Neutrophil (primary cell): ENCODE measurements around the gene SOCS7.

Source experiments
- H3K27ac ChIP-seq: fragments of 200-600 bp; sonication (generic); 2 replicates; pipeline ENCODE4 v1.5.1; 2016; ENCODE audit warnings: mild to moderate bottlenecking, moderate library complexity
- H3K27me3 ChIP-seq: fragments of 200-600 bp; sonication (generic); 2 replicates; pipeline ENCODE4 v1.6.0; 2016; ENCODE audit warnings: mild to moderate bottlenecking
- H3K36me3 ChIP-seq: fragments of 200-600 bp; sonication (generic); 2 replicates; pipeline ENCODE4 v1.5.1; 2017
- H3K4me1 ChIP-seq, 2 experiments: fragments of 200-600 bp in 1 of 2; sonication (generic) in 1 of 2; 1 replicate in 1 of 2; 2 replicates in 1 of 2; pipeline versions ENCODE4 v1.5.1 to v1.6.1; 2013 to 2016; ENCODE audit warnings: low read depth in 1 of 2, low read length in 1 of 2, mild to moderate bottlenecking in 1 of 2, moderate library complexity in 1 of 2; ENCODE audit not compliant: control insufficient read depth in 1 of 2, insufficient read depth in 1 of 2
- H3K4me3 ChIP-seq, 2 experiments: fragments of 200-600 bp in 1 of 2; sonication (generic) in 1 of 2; 1 replicate in 1 of 2; 2 replicates in 1 of 2; pipeline ENCODE4 v1.5.1; 2013 to 2016; ENCODE audit warnings: low read depth in 1 of 2, low read length in 1 of 2, mild to moderate bottlenecking in 1 of 2, moderate library complexity in 1 of 2
- H3K9me3 ChIP-seq: fragments of 200-600 bp; sonication (generic); 2 replicates; pipeline ENCODE4 v1.5.1; 2016
- CTCF ChIP-seq: fragments of 200-600 bp; sonication (generic); IDR thresholded peaks from 2 replicates; pipeline ENCODE4 v1.5.1; 2016; ENCODE audit warnings: antibody characterized with exemption

SOCS7 gene

DNA sequence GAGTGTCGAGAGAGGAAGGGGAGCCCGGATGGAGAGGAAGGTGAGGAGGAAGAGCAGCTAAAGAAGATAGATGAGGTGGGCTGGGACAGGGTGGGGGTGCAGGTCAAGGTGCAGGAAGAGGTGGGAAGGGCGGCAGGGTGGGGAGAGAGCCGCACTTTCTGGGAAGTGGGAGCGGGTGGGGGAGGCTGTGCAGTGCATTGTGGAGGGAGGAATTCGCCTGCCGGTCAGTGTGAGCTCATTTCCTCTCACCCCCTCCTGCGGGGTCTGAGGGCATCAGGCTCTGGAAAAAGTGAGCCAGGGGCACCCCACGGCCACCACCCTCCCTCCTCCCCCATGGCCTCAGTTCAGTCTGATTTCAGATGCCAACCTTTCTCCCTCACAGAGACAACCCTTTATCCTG is 74.1 kb downstream of the SOCS7 start:
- Histone ChIP-seq H3K4me1 (peaks cover 17 to 23% of the 10 kb centered on the region in 2 experiments), H3K27ac (no peak overlapping the region), H3K4me3 (no peak overlapping the region), H3K27me3 (peaks cover 85% of the 10 kb centered on the region), H3K9me3 (no peaks in the 10 kb centered on the region), H3K36me3 (no peaks in the 10 kb centered on the region)
- no peak for TF ChIP-seq CTCF

GRCh38 chr17:38426441-38426840 is 74.8 kb downstream of the SOCS7 start:
- Histone ChIP-seq H3K36me3 (no peaks in the 10 kb centered on the region), H3K27me3 (peaks cover 78% of the 10 kb centered on the region), H3K4me1 (peaks cover 17 to 23% of the 10 kb centered on the region in 2 experiments), H3K9me3 (no peaks in the 10 kb centered on the region), H3K4me3 (no peak overlapping the region), H3K27ac (no peak overlapping the region)
- TF ChIP-seq CTCF = no peak

GRCh38 chr17:38427160-38427949 is 75.7 kb downstream of the SOCS7 start:
- no peak for TF ChIP-seq CTCF
- Histone ChIP-seq H3K4me3 (peak overlapping the region in 1 of 2 experiments; percentile 19), H3K27ac (no peak overlapping the region), H3K36me3 (no peaks in the 10 kb centered on the region), H3K27me3 (peaks cover 69% of the 10 kb centered on the region), H3K9me3 (no peaks in the 10 kb centered on the region), H3K4me1 (peaks cover 17 to 23% of the 10 kb centered on the region in 2 experiments)

DNA sequence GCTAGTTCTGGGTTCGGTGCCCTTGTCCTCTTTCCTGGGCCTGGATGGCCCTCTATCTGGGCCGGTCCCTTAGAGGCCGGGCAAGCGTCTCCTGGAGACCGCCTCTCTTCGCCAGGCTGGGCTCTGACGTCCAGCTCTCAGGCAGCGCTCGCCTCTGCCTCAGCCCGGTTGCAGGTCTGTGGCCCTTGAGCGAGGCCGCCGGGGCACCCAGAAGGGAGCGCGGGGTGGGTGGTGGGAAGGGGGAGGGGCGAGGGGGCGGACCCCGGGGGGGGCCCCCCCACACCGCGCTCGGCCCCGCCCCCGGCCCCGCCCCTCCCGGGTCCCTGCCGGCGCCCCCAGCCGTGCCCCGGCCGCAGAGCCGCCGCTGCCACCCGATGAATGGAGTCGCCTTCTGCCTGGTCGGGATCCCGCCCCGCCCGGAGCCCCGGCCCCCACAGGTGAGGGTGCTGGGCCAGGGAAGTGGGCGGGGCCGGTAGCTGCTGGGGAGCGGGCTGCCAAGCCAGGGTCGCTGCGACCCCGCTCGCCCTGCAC is 76.5 kb downstream of the SOCS7 start, which contains the start of gene ARHGAP23:
Gene ARHGAP23, plus strand, starts transcription at position 353 of the 531 bp plus-strand sequence. Its CDS starts 22 bp downstream, at position 375.
- Histone ChIP-seq H3K4me3 (peak within 1 kb of the TSS; percentile 58 to 71), H3K27ac (no peak within 1 kb of the TSS), H3K36me3 (no peaks in the 10 kb centered on the region), H3K9me3 (no peaks in the 10 kb centered on the region), H3K27me3 (peaks cover 61% of the 10 kb centered on the region), H3K4me1 (peaks cover 17 to 23% of the 10 kb centered on the region in 2 experiments)
- TF ChIP-seq CTCF = no peak

GRCh38 chr17:38428643-38429371 is 77.2 kb downstream of the SOCS7 start:
- no peaks in the 10 kb centered on the region for H3K9me3 ChIP-seq
- H3K4me1 ChIP-seq = peaks cover 17 to 23% of the 10 kb centered on the region in 2 experiments
- no peak for TF ChIP-seq CTCF
- peak overlapping the region; percentile 58 to 71 for H3K4me3 ChIP-seq
- H3K27me3 ChIP-seq = peaks cover 54% of the 10 kb centered on the region
- H3K27ac ChIP-seq = no peak overlapping the region
- no peaks in the 10 kb centered on the region for H3K36me3 ChIP-seq
